K562 (cell line): ENCODE results near the gene ACTN1. TPM values are rescaled to one million over a fixed set of nuclear protein-coding genes. Genes with fewer than 3 reads are reported as not detected.

Experiments
- BRF1 ChIP-seq: IDR thresholded peaks from 3 replicates; pipeline ENCODE4 v1.6.1; 2011; ENCODE audit warnings: borderline replicate concordance, mild to moderate bottlenecking; ENCODE audit not compliant: insufficient read length; ENCODE audit errors: extremely low read depth
- EHMT2 ChIP-seq: fragments of 450-650 bp; IDR thresholded peaks from 2 replicates; pipeline ENCODE4 v1.6.1; 2018; ENCODE audit warnings: antibody characterized with exemption
- FIP1L1 ChIP-seq: fragments of 200-400 bp; formaldehyde crosslinking; IDR thresholded peaks from 2 replicates; pipeline ENCODE4 v1.6.1; 2018; ENCODE audit warnings: mild to moderate bottlenecking, low read depth, low read length; ENCODE audit not compliant: poor library complexity, severe bottlenecking
- HMG20B ChIP-seq: fragments of 250-450 bp; sonication (Bioruptor Pico); IDR thresholded peaks from 2 replicates; pipeline ENCODE4 v1.5.0; 2021; ENCODE audit warnings: mild to moderate bottlenecking
- NCOA2 ChIP-seq, 2 experiments: fragments of 450-650 bp; IDR thresholded peaks; 2 replicates each; pipeline ENCODE4 v1.6.1; 2018; ENCODE audit warnings: mild to moderate bottlenecking in 2 of 2, moderate library complexity in 1 of 2; ENCODE audit not compliant: partially characterized antibody in 2 of 2
- PURB ChIP-seq: sonication (generic); formaldehyde crosslinking; IDR thresholded peaks from 2 replicates; pipeline ENCODE4 v1.9.0; 2021; ENCODE audit warnings: low read depth, mild to moderate bottlenecking, missing genetic modification reagents
- STAG1 ChIP-seq: sonication (generic); formaldehyde crosslinking; IDR thresholded peaks from 2 replicates; pipeline ENCODE4 v1.5.0; 2020; ENCODE audit warnings: missing genetic modification reagents, borderline replicate concordance
- TEAD2 ChIP-seq: fragments of 450-650 bp; IDR thresholded peaks from 2 replicates; pipeline ENCODE4 v1.6.1; 2016; ENCODE audit warnings: missing genetic modification characterization, control low read depth, missing compliant biosample characterization
- TFAP4 ChIP-seq: sonication (generic); formaldehyde crosslinking; IDR thresholded peaks from 2 replicates; pipeline ENCODE4 v1.8.0; 2022; ENCODE audit warnings: missing genetic modification reagents, mild to moderate bottlenecking, moderate library complexity, borderline replicate concordance
- THRA ChIP-seq: fragments of 450-650 bp; IDR thresholded peaks from 2 replicates; pipeline ENCODE4 v1.6.1; 2017; ENCODE audit warnings: mild to moderate bottlenecking, moderate library complexity
- ZNF224 ChIP-seq: sonication (generic); formaldehyde crosslinking; IDR thresholded peaks from 2 replicates; pipeline ENCODE4 v1.8.0; 2022; ENCODE audit warnings: mild to moderate bottlenecking, missing genetic modification reagents
- ZNF274 ChIP-seq: IDR thresholded peaks from 2 replicates; pipeline ENCODE4 v1.6.1; 2011; ENCODE audit warnings: low read depth, mild to moderate bottlenecking, low read length, moderate library complexity, borderline replicate concordance
- ZNF282 ChIP-seq: sonication (generic); formaldehyde crosslinking; IDR thresholded peaks from 2 replicates; pipeline ENCODE4 v1.8.1; 2023; ENCODE audit warnings: missing genetic modification reagents
- ZNF318 ChIP-seq, 2 experiments: fragments of 450-650 bp; IDR thresholded peaks; 2 replicates each; pipeline ENCODE4 v1.6.1; 2016; ENCODE audit warnings: mild to moderate bottlenecking in 2 of 2, borderline replicate concordance in 1 of 2, low read depth in 1 of 2, moderate library complexity in 1 of 2
- polyA plus RNA-seq, 8 experiments: library from polyadenylated mRNA; depleted of rRNA in 4 of 8; stranded (reverse) in 5 of 8; unstranded in 3 of 8; fragments of >200 nt; fragmentation: Nextera tagmentation in 2 of 8; fragmentation: Illumina TruSeq in 1 of 8; extraction: Ambion mirVana in 2 of 8; extraction: Trizol in 1 of 8; gene quantifications; 2 replicates each; pipeline versions ENCODE4 v1.2.1 to v1.2.3, GENCODE V29; 2011 to 2014; ENCODE audit warnings: inconsistent platforms in 1 of 8, missing spikeins in 1 of 8
- total RNA-seq, 7 experiments: library from RNA; depleted of rRNA in 6 of 7; stranded (reverse); fragments of >200 nt in 6 of 7; fragmentation: Illumina TruSeq in 2 of 7; extraction: Trizol in 2 of 7; gene quantifications; 2 replicates each; pipeline versions ENCODE4 v1.2.1 to v1.2.3, GENCODE V29; 2011 to 2021; ENCODE audit warnings: low replicate concordance in 1 of 7

The ACTN1 gene
- total and polyA plus RNA-seq, 9 of the 15 experiments (the other 6 are each of a cell fraction or from before 2014, with no cell fraction given), result 2.2 to 67.7 (median 34.5) TPM

GRCh38 chr14:68824517-68825347 lies 154.4 kb downstream of the ACTN1 start (continued):
- TF ChIP-seq TEAD2 (no peak), THRA (no peak), BRF1 (no peak), HMG20B (CRISPR knock-in tag) (no peak), PURB (CRISPR knock-in tag) (no peak), EHMT2 (peak; percentile 92), ZNF282 (no peak), FIP1L1 (no peak), ZNF224 (CRISPR knock-in tag) (no peak), STAG1 (CRISPR knock-in tag) (peak; percentile 80; the same call in 1 of the 2 replicates), TFAP4 (CRISPR knock-in tag) (peak; percentile 45; the same call in 1 of the 2 replicates), ZNF318 (IDR thresholded peaks at IDR 0.05; ENCODE audit: borderline replicate concordance in 1 of 2, low read depth in 1 of 2) (no peak), ZNF274 (no peak), NCOA2 (IDR thresholded peaks at IDR 0.05; ENCODE audit: partially characterized antibody in 2 of 2) (no peak)
